Measurements from ENCODE around the gene CDCP1. TPM values are rescaled to one million over a fixed set of nuclear protein-coding genes. Genes with fewer than 3 reads are reported as not detected.

CDCP1 gene
- polyA plus RNA-seq, 1 donor: 25.5 TPM

DNA sequence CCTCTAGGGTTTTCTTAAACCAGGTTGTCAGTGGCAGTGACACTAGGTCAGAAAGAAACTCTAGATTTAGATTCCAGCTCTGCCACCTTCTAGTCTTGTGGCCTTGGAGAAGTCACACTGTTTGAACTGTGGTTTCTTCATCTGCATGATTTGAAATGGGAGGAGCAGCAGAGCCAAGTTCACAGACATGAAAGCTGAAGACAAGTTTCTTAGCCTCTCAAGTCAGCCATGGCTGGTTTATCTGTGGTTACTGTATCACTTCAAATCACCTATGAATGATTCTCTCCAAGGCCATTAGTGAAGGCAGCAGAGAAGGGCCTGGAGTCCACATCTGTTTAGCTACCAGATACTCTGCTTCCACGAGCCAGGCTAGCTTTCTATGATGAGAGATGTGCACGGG is 104.5 kb downstream of the CDCP1 start:
- WGBS (ENCODE audit: insufficient coverage, low lambda C conversion rate): no CpG with 5 or more reads among the region's 2 CpGs
- H3K27ac ChIP-seq (ENCODE audit: low read length): no peak overlapping the region

DNA sequence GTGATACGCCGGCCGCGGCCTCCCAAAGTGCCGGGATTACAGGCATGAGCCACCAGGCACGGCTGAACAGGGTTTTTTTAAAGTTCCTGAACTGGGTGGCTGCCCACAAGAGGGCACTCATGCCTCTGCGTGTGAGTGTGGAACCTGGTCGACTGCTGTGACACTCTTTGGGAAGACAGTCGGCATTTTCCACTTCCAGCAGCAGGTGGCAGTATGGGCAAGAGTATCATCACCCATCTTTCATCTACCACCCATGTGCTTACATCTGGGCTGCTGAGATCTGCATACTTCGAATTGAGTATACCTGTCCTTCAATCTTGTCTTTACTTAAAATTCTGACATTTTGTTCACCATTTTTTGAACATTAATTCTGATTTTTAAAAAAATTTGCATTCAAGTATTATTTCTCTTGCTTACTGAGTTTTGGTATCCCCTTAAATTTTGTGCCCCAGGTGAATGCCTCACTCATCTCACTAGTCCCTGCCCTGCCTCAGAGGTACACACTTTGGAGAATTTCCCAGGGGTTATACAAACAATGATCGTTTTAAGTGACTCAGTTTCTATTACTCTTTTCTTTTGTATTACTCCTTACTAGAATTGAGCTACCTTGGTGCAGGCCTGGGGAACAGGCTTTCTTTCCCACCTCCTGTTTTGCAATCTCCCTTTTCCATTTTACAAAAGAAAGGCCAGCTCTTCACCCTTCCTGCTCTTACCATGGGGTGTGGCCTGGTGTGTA is 108.3 kb downstream of the CDCP1 start:
- Histone ChIP-seq H3K9me3 (ENCODE audit: control insufficient read depth, low read depth, low read length) (no peaks in the 10 kb centered on the region), H3K4me3 (ENCODE audit: low read length) (no peak overlapping the region), H3K27me3 (ENCODE audit: control insufficient read depth, insufficient read depth, low read length) (peaks cover 27% of the 10 kb centered on the region), H3K27ac (ENCODE audit: low read length) (no peak overlapping the region), H3K4me1 (ENCODE audit: control insufficient read depth, insufficient read depth, low read length) (peaks cover 3% of the 10 kb centered on the region), H3K36me3 (ENCODE audit: control insufficient read depth, insufficient read depth, low read length) (no peaks in the 10 kb centered on the region)
- DNase-seq: peak; percentile 88 to 92
- WGBS (ENCODE audit: insufficient coverage, low lambda C conversion rate): 5% methylated on average over 2 of the region's 11 CpGs

More for the DNA sequence above, 104.5 kb downstream of the CDCP1 start:
- Histone ChIP-seq H3K27me3 (ENCODE audit: control insufficient read depth, insufficient read depth, low read length) (peaks cover 2% of the 10 kb centered on the region), H3K36me3 (ENCODE audit: control insufficient read depth, insufficient read depth, low read length) (no peaks in the 10 kb centered on the region), H3K4me3 (ENCODE audit: low read length) (no peak overlapping the region), H3K9me3 (ENCODE audit: control insufficient read depth, low read depth, low read length) (no peaks in the 10 kb centered on the region), H3K4me1 (ENCODE audit: control insufficient read depth, insufficient read depth, low read length) (no peaks in the 10 kb centered on the region)
- DNase-seq: no peak

DNA sequence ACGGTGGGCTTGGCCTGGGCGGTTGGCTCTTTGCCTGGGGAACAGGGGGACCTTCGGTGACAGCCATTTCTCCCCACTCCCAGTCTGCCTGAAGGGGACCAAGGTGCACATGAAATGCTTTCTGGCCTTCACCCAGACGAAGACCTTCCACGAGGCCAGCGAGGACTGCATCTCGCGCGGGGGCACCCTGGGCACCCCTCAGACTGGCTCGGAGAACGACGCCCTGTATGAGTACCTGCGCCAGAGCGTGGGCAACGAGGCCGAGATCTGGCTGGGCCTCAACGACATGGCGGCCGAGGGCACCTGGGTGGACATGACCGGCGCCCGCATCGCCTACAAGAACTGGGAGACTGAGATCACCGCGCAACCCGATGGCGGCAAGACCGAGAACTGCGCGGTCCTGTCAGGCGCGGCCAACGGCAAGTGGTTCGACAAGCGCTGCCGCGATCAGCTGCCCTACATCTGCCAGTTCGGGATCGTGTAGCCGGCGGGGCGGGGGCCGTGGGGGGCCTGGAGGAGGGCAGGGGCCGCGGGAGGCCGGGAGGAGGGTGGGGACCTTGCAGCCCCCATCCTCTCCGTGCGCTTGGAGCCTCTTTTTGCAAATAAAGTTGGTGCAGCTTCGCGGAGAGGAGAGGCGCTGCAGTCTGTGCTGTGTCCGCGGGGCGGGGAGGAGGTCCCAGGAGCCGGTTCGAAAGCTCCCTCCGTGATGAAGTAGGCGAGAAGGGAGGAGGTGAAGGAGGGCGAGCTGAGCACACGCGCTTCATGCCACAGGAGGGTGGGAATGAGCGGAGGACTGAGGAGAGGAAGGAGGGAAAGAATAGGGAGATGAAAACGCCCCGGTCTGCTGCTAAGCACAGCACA is 110.5 kb downstream of the CDCP1 start:
- H3K4me3 ChIP-seq (ENCODE audit: low read length): peak overlapping the region; percentile 7
- DNase-seq: peak in 1 of 2 donors; percentile 36
- H3K27ac ChIP-seq (ENCODE audit: low read length): no peak overlapping the region
- no peaks in the 10 kb centered on the region for H3K9me3 ChIP-seq (ENCODE audit: control insufficient read depth, low read depth, low read length)
- H3K27me3 ChIP-seq (ENCODE audit: control insufficient read depth, insufficient read depth, low read length): peaks cover 27% of the 10 kb centered on the region
- H3K36me3 ChIP-seq (ENCODE audit: control insufficient read depth, insufficient read depth, low read length): no peaks in the 10 kb centered on the region
- WGBS (ENCODE audit: insufficient coverage, low lambda C conversion rate): no CpG with 5 or more reads among the region's 64 CpGs
- peaks cover 3% of the 10 kb centered on the region for H3K4me1 ChIP-seq (ENCODE audit: control insufficient read depth, insufficient read depth, low read length)

DNA sequence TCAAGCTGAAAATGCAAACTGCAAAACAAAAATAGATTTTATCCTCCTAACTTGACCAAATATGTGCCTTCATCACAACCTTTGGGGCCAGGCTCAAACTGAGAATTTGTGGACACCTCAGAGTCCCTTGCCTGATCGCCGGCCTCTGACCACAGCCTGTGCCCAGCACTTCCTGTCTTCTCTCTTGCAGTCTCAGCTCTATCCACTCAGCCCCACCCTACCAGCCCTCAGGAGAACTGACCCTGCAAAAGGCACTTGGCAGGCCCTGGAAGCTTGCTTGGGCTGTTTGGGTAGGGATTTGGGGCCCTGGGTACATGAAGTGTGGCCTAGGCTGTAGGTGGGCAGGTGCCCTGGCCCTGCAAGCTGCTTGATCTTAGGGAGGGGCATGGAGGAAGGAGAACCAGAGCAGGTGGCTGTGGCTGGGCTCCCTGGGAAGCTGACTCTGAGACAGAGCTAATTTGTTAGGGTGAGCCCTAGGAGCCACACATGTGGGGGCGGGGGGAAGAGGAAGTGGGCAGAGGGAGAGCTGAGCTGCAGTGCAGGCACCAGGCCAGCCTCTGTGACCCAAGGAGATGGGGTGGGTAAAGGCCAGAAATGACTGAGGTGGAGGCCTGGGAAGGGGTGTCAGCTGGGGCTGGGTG is 111.4 kb downstream of the CDCP1 start:
- Histone ChIP-seq H3K27ac (ENCODE audit: low read length) (no peak overlapping the region), H3K9me3 (ENCODE audit: control insufficient read depth, low read depth, low read length) (no peaks in the 10 kb centered on the region), H3K36me3 (ENCODE audit: control insufficient read depth, insufficient read depth, low read length) (no peaks in the 10 kb centered on the region), H3K27me3 (ENCODE audit: control insufficient read depth, insufficient read depth, low read length) (peaks cover 27% of the 10 kb centered on the region), H3K4me1 (ENCODE audit: control insufficient read depth, insufficient read depth, low read length) (peaks cover 3% of the 10 kb centered on the region), H3K4me3 (ENCODE audit: low read length) (no peak overlapping the region)
- WGBS (ENCODE audit: insufficient coverage, low lambda C conversion rate): no CpG with 5 or more reads among the region's 3 CpGs
- no peak for DNase-seq

DNA sequence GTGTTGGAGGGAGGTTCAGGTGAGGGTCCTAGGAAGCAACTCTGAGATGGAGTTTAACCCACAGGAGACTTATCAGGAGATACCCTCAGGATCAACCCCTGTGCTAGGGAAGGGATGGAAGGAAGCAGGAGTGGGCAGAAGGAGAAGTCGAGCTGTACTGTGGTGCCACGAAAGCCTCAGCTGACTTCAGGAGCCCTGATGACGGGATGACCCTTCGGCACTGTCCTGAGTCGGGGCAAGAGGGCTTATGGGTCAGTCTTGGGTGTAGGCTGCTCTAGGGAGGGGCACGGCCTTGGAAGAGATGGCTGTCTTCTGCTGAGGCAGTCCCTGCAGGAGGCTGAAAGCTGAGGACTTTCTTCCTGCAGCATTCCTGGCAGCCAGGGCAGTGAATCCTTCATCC is 112.4 kb downstream of the CDCP1 start:
- H3K9me3 ChIP-seq (ENCODE audit: control insufficient read depth, low read depth, low read length): no peaks in the 10 kb centered on the region
- H3K36me3 ChIP-seq (ENCODE audit: control insufficient read depth, insufficient read depth, low read length): no peaks in the 10 kb centered on the region
- peaks cover 3% of the 10 kb centered on the region for H3K4me1 ChIP-seq (ENCODE audit: control insufficient read depth, insufficient read depth, low read length)
- no peak overlapping the region for H3K27ac ChIP-seq (ENCODE audit: low read length)
- DNase-seq: no peak
- H3K27me3 ChIP-seq (ENCODE audit: control insufficient read depth, insufficient read depth, low read length): peaks cover 27% of the 10 kb centered on the region
- WGBS (ENCODE audit: insufficient coverage, low lambda C conversion rate): no CpG with 5 or more reads among the region's 6 CpGs
- no peak overlapping the region for H3K4me3 ChIP-seq (ENCODE audit: low read length)

Other genes starting within 250 kb of the CDCP1 start
- 77.2 TPM for gene ZDHHC3, start 170.2 kb downstream of the CDCP1 start, polyA plus RNA-seq
- 38.1 TPM for gene EXOSC7, start 170.1 kb downstream of the CDCP1 start, polyA plus RNA-seq
- gene CLEC3B, start 120.1 kb downstream of the CDCP1 start, polyA plus RNA-seq: 35.7 TPM
- gene TMEM158, start 79.9 kb upstream of the CDCP1 start, polyA plus RNA-seq: 2.1 TPM
- gene LARS2, start 242.2 kb upstream of the CDCP1 start, polyA plus RNA-seq: 18.4 TPM

Data from large intestine (tissue), 3 donors.